Left renal pelvis (tissue), 4 donors: ENCODE results near the gene ACCS. TPM values are rescaled to one million over a fixed set of nuclear protein-coding genes. Genes with fewer than 3 reads are reported as not detected.

ENCODE experiments used
- DNase-seq, 4 donors: peaks; one replicate each; pipeline ENCODE4 v3.0.0-alpha.2; 2013; ENCODE audit warnings: low read depth in 4 of 4, low spot score in 3 of 4
- polyA plus RNA-seq, 4 donors: library from polyadenylated mRNA; unstranded; fragments of 120-200 nt; gene quantifications; one replicate each; pipeline ENCODE4 v1.2.1, GENCODE V29; 2013; ENCODE audit not compliant: insufficient read length in 4 of 4

Gene ACCS
- polyA plus RNA-seq, 4 donors: 19.6 to 52.3 (median 40.5) TPM

GRCh38 chr11:44085330-44085729 lies 19.3 kb downstream of the ACCS start:
- DNase-seq: no peak

DNA sequence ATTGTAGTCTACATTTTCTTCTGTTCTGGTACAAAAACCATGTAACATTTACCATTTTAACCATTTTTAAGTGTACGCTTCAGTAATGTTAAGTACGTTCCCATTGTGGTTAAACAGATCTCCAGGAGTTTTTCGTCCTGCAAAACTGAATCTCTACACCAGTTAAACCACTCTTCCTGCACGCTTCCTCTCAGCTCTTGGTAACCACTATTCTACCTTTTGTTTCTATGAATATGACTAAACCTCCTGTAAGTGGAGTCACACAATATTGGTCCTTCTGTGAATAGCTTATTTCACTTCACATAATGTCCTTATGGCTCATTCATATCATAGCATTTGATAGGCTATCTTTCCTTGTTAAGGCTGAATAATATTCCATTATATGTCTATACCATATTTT lies 22.3 kb downstream of the ACCS start:
- no peak for DNase-seq

GRCh38 chr11:44088871-44089270 lies 22.8 kb downstream of the ACCS start:
- DNase-seq: no peak

GRCh38 chr11:44090539-44090938 lies 24.5 kb downstream of the ACCS start:
- DNase-seq: no peak

GRCh38 chr11:44094260-44094868 lies 28.3 kb downstream of the ACCS start:
- peak; percentile 51 to 75 (median 53) for DNase-seq

DNA sequence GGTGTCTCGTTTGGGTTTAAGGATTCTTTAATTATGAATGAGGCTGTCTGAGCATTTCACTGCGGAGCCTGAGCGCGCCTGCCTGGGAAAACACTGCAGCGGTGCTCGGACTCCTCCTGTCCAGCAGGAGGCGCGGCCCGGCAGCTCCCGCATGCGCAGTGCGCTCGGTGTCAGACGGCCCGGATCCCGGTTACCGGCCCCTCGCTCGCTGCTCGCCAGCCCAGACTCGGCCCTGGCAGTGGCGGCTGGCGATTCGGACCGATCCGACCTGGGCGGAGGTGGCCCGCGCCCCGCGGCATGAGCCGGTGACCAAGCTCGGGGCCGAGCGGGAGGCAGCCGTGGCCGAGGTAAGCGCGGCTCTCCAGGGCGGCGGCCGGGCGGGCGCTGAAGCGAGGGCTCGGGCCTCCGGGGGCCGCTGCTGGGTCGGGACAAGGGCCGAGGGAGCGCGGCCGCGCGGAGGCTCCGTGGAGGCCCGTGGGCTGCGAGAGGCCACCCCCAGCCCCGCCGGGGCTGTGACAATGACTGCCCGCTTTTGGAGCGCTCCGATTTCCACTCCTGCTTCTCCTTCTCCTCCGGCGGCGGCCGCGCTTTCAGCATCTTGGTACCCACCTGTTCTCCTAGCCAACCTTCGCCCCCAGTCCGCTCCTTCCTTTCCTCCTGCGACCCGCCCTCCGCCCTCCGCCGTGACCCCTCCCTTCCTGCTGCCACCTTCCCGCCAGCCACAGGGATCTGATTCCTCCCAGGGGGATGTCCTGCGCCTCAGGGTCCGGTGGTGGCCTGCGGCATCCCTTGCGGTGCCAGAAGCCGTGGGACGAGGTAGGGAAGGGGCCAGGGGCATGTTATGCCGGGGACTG lies 29.7 kb downstream of the ACCS start, which contains the start of gene EXT2:
TSS of gene EXT2 (plus strand) at position 173 of the 854 bp plus-strand sequence. CDS start 12,035 bp downstream, outside the sequence.
- DNase-seq: peak; percentile 59 to 72 (median 68)

DNA sequence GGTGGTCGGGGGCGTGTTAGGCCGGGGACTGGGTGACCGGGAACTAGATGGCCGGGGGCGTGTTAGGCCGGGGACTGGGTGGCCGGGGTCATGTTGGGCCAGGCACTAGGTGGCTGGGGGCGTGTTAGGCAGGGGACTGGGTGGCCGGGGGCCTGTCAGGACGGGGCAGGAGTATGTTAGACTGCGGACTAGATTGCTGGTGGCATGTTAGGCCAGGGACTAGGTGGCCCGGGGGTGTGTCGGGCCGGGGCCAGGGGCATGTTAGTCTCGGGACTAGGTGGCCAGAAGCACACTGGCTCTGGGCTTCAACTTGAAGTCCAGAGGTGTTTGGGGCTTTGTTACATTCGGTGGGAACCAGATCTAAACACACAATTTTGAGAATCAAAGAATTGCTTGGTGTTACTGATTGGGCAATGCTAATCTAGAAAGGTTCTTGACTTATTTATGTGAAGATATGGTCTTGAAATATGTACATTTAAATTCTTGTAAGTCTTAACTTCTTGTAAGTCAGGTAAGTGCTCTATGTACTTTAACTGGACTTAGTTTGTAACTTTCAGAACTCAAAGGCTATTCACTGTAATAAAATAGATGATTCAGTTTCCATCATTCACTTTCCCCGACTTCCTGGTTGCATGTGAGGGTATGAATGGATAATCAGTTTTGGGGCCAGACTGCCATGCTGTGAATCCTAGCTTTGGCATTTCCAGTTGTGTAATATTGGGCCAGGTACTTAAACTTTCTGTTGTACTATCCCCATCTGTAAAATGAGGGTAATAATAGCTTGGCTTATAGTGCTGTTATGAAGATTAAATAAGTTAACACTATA lies 30.5 kb downstream of the ACCS start:
- DNase-seq: no peak

- DNase-seq: no peak
Measured at GRCh38 chr11:44097821-44098220, 31.8 kb downstream of the ACCS start.

DNA sequence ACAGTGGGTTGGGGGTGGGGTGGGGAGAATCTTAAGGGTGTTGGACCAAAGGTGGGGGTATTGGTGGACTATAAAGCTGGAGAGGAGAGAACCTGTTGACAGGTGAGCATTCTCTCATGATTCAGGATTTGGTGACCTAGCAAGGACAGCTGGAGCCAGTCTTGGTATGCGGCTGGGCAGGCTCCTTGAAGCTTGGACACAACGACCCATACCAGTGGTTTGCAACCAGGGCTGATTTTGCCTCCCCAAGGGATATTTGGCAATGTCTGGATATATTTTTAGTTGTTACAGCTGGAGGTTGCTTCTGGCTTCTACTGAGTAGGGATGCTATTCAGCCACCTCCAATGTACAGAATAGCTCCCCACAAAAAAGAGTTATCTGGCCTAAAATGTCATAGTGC lies 35.0 kb downstream of the ACCS start:
- DNase-seq: no peak

DNA sequence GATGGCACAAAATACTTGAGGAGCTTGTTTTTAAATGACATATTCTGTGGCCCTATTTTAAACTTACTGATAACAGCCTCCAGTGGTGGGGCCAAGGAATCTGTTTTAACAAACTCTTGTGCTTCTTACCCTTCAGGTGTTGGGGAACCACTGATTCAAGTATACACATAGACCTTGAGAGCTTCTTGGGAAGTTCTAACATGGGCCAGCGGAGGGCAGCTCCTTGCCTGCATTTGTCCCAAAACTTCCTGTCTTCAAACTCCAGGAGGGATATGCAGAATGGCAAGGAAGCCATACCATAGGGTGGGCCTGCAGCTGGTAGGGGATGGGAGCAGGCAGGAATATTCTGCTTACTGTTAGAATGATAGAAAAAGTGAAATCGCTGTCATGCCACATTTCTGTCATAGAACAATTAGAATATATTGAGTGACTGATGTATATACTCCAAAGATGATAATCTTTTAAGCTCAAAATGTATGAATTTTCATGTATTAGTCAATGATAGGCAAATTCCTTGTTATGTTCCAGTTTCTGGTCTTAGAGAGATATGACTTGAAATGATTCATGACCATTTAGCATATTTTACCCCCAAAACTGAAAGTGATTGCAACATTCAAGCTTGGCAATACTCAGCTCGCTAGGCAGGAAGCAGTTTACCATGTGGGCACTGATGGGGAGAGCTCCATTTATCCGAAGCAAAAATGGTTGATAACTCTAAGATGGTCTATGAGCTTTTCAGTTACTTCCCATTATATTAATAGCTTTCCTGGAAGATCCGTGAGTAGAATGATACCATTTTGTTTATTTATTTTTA lies 38.6 kb downstream of the ACCS start:
- DNase-seq: no peak

DNA sequence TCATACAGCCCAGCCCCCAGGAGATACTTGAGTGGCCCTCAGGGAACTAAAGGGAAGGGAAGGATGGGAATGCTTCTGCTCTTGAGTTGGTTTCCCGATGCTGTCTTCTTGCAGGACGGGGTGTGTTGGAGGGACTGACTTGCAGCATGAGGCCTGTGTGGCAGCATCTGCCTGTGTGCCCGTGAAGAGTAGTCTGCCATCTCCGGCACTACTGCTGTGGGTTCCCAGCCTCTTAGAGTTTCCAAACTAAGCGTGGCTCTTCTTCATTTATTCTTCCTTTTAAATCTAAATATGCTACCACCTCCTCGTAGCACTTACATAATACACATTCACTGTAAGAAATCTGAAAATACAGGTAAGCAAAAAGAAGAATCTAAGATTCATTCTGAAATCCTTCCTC lies 42.2 kb downstream of the ACCS start:
- no peak for DNase-seq

GRCh38 chr11:44110231-44110679 lies 44.2 kb downstream of the ACCS start:
- DNase-seq: peak in 2 of 4 donors; percentile 26 to 35

- DNase-seq: no peak
Measured at GRCh38 chr11:44112091-44112821, 46.2 kb downstream of the ACCS start.

- DNase-seq: no peak
Measured at GRCh38 chr11:44113018-44113417, 46.9 kb downstream of the ACCS start.

DNA sequence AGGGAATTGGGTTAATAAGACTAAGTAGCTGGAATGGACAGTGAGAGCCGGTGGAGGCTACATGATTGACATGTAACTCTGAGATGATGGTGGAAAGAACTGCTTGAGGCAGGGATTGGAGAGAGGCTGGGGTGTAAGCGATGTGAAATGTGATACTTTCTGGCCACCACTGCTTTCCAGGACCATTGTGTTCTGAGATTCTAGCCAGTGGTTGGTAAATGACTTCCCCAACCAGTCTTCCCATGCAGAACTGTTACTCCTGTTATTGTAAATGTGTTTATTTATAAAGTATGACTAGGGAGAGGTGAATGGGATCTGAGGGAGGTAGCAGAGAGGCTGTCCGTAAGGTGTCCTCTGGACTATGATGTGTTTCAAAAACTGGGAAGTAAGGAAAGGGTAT lies 47.5 kb downstream of the ACCS start:
- DNase-seq: no peak

GRCh38 chr11:44116234-44116830 lies 50.3 kb downstream of the ACCS start:
- DNase-seq: no peak

GRCh38 chr11:44120169-44120568 lies 54.1 kb downstream of the ACCS start:
- no peak for DNase-seq

- no peak for DNase-seq
Measured at GRCh38 chr11:44125598-44125997, 59.5 kb downstream of the ACCS start.

- DNase-seq: no peak
Measured at GRCh38 chr11:44126304-44126703, 60.2 kb downstream of the ACCS start.
